Right lobe of liver (tissue), 6 donors: Measurements from ENCODE around the gene NACC1. TPM values are rescaled to one million over a fixed set of nuclear protein-coding genes. Genes with fewer than 3 reads are reported as not detected.

Experiments
- ATAC-seq, 4 donors: fragments of 200-7000 bp; cut with Tn5 transposase; one replicate each; pipeline ENCODE4 v1.9.1; 2020; ENCODE audit warnings: mild to moderate bottlenecking in 4 of 4, moderate library complexity in 4 of 4
- DNase-seq, 3 donors: peaks; one replicate each; pipeline ENCODE4 v3.0.0-alpha.2; 2020
- H3K27ac ChIP-seq, 3 donors: fragments of 200-600 bp; one replicate each; pipeline ENCODE4 v1.8.0; 2022
- H3K27me3 ChIP-seq, 2 donors: fragments of 200-600 bp; one replicate each; pipeline ENCODE4 v1.8.0; 2022
- H3K36me3 ChIP-seq, 4 donors: fragments of 200-600 bp; sonication (generic) in 1 of 4; one replicate each; pipeline versions ENCODE4 v1.5.1 to v1.8.0; 2017 to 2022; ENCODE audit warnings: control low read depth in 1 of 4
- H3K4me1 ChIP-seq, 4 donors: fragments of 200-600 bp; sonication (generic) in 1 of 4; one replicate each; pipeline versions ENCODE4 v1.5.1 to v1.8.0; 2017 to 2022; ENCODE audit warnings: control low read depth in 1 of 4
- H3K4me3 ChIP-seq, 3 donors: fragments of 200-600 bp; one replicate each; pipeline ENCODE4 v1.8.0; 2022
- H3K9me3 ChIP-seq, 4 donors: fragments of 200-600 bp; sonication (generic) in 1 of 4; one replicate each; pipeline versions ENCODE4 v1.5.1 to v1.8.0; 2017 to 2022; ENCODE audit warnings: control low read depth in 1 of 4
- POLR2A ChIP-seq: fragments of 450-650 bp; IDR thresholded peaks from one replicate; pipeline ENCODE4 v1.6.1; 2017; ENCODE audit warnings: antibody characterized with exemption, mild to moderate bottlenecking
- WGBS: methylation state at CpG from one replicate; pipeline ENCODE4 v1.1.6; 2018; ENCODE audit warnings: low coverage, low lambda C conversion rate; ENCODE audit not compliant: insufficient coverage; ENCODE audit errors: missing lambda C conversion rate; 5-methylcytosine and 5-hydroxymethylcytosine counted together
- intact Hi-C, 2 donors: fragments of 100-400 bp; cut with DNase I; formaldehyde crosslinking; loops; one replicate each; pipeline versions ENCODE4 v1.11.2 to v1.14.1; 2022
- total RNA-seq, 6 experiments: library from RNA; depleted of rRNA in 2 of 6; stranded (reverse); fragments of >200 nt in 2 of 6; fragmentation: NEBNext Ultra II Directional in 3 of 6; extraction: Animal tissue kit (Norgen Biotek cat#: 25700) in 3 of 6; gene quantifications; one replicate each; pipeline versions ENCODE4 v1.1.0 to v1.2.4, GENCODE V29; 2016 to 2023
- TF ChIP-seq, protein P1 (sequence below), 4 donors: fragments of 200-600 bp in 3 of 4; fragments of 450-650 bp in 1 of 4; IDR thresholded peaks; one replicate each; pipeline versions ENCODE4 v1.5.1 to v1.8.0; 2016 to 2022; ENCODE audit warnings: antibody characterized with exemption in 4 of 4, mild to moderate bottlenecking in 2 of 4
- donor health status: DM: no; HTN: yes; CAD: no.
- donor health status: DM: no; HTN: no; CAD: no.
- donor health status: DM: no; HTN: no; CAD: no.
- donor health status: DM: no; HTN: yes; CAD: no.
- donor health status: DM: no; HTN: yes; CAD: no.

NACC1 gene
- total RNA-seq, 6 experiments from 2014 or later = 19.2 to 30.3 (median 26.4) TPM

- WGBS = 64% methylated on average over 2 of the region's 5 CpGs
- DNase-seq = no peak
- H3K27me3 ChIP-seq = no peaks in the 10 kb centered on the region
- no peak overlapping the region for H3K4me3 ChIP-seq
- peak in 1 of 4 donors; percentile 3 for ATAC-seq
- TF ChIP-seq, protein P1, sequence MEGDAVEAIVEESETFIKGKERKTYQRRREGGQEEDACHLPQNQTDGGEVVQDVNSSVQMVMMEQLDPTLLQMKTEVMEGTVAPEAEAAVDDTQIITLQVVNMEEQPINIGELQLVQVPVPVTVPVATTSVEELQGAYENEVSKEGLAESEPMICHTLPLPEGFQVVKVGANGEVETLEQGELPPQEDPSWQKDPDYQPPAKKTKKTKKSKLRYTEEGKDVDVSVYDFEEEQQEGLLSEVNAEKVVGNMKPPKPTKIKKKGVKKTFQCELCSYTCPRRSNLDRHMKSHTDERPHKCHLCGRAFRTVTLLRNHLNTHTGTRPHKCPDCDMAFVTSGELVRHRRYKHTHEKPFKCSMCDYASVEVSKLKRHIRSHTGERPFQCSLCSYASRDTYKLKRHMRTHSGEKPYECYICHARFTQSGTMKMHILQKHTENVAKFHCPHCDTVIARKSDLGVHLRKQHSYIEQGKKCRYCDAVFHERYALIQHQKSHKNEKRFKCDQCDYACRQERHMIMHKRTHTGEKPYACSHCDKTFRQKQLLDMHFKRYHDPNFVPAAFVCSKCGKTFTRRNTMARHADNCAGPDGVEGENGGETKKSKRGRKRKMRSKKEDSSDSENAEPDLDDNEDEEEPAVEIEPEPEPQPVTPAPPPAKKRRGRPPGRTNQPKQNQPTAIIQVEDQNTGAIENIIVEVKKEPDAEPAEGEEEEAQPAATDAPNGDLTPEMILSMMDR (IDR thresholded peaks at IDR 0.05) = no peak
- TF ChIP-seq POLR2A = no peak
- H3K27ac ChIP-seq = no peak overlapping the region
- no peaks in the 10 kb centered on the region for H3K36me3 ChIP-seq
- H3K9me3 ChIP-seq = no peaks in the 10 kb centered on the region
- H3K4me1 ChIP-seq = peaks cover 0 to 17% (median 6%) of the 10 kb centered on the region in 4 donors
- intact Hi-C loops = no loop called here
Measured at GRCh38 chr19:13169769-13170168, 51.7 kb downstream of the NACC1 start.

DNA sequence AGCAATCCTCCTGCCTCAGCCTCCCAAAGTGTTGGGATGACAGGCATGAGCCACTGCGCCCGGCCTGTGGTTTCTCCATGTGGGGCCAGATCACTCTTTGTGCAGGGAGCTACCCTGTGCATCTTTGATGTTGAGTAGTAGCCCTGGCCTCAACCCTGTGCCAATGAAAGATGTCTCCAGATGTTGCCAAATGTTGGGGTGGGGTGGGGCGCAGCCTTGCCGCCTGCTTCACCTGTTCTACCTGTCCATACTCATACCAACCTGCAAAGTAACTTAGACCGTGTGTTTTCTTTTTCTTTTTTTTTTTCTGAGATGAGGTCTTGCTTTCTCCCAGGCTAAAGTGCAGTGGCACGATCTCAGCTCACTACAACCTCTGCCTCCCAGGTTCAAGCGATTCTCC is 53.1 kb downstream of the NACC1 start:
- Histone ChIP-seq H3K36me3 (no peaks in the 10 kb centered on the region), H3K9me3 (no peaks in the 10 kb centered on the region), H3K27me3 (no peaks in the 10 kb centered on the region), H3K4me3 (no peak overlapping the region), H3K4me1 (peaks cover 0 to 17% (median 6%) of the 10 kb centered on the region in 4 donors), H3K27ac (no peak overlapping the region)
- DNase-seq = no peak
- intact Hi-C loops = no loop called here
- ATAC-seq = no peak
- TF ChIP-seq, protein P1 (IDR thresholded peaks at IDR 0.05) = no peak
- no peak for TF ChIP-seq POLR2A
- 98% methylated on average over 5 of the region's 7 CpGs for WGBS

DNA sequence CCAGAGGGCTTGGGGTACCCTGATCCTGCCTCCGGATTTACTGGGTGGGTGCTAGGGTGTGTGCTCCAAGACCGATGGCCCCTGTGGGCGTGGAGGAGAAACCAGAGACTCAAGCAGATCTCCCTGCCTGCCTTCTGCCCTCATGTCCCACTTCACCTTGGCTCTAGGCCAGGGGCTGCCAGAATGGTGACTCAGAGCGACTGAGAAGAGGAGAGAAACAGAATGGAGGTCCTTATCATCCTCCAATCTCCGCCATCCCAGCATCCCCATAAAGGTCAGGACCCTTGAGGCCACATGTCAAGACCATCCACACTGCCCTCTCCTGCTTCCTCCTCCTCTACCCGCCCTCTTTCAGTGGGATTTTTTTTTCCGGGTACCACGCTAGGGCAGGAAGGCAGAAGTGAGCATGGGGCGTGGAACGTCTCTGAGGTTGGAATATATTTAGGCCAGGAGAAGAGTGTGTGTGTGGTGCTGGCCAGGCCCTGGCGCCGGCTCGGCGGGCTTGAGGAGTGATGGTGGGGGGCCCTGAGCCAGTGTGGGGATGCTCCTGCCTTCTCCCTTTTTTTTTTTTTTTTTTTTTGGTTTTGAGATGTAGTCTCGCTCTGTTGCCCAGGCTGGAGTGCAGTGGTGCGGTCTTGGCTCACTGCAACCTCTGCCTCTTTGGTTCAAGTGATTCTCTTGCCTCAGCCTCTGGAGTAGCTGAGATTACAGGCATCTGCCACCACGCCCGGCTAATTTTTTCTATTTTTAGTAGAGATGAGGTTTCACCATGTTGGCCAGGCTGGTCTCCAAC is 54.5 kb downstream of the NACC1 start:
- WGBS = 60% methylated on average over 7 of the region's 18 CpGs
- DNase-seq = peak; percentile 68 to 86 (median 70)
- H3K27ac ChIP-seq = peak overlapping the region in 1 of 3 donors; percentile 48
- TF ChIP-seq, protein P1 (IDR thresholded peaks at IDR 0.05) = no peak
- no peak for TF ChIP-seq POLR2A
- intact Hi-C loops = no loop called here
- H3K4me1 ChIP-seq = peaks cover 0 to 6% (median 2%) of the 10 kb centered on the region in 4 donors
- no peaks in the 10 kb centered on the region for H3K36me3 ChIP-seq
- H3K27me3 ChIP-seq = no peaks in the 10 kb centered on the region
- ATAC-seq = peak in 2 of 4 donors; percentile 29 to 39
- H3K9me3 ChIP-seq = no peaks in the 10 kb centered on the region
- no peak overlapping the region for H3K4me3 ChIP-seq

DNA sequence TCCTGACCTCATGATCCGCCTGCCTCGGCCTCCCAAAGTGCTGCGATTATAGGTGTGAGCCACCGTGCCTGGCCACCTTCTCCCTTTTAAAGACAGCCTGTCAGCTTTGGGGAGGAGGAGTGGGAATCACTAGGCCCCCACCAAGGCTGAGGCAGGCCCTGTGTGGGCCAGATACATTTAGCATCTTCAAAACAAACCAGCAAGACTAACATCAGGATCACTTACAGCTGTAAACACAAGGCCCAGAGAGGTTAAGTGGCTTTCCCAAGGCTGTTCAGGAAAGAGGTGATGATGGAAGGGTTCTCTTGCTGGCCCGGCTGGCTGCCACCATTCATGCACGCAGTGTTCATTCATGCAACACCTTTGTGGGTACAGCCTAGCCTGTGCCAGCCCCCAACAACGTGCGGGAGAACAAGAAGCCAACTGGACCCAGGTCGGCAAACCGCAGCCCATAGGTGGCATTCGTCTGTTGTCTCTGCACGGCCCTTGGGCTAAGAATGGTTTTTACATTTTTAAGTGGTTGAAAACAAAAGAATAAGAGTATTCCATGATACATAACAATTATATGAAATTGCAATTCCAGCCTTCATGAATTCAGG is 55.2 kb downstream of the NACC1 start:
- H3K27me3 ChIP-seq = no peaks in the 10 kb centered on the region
- no peak overlapping the region for H3K4me3 ChIP-seq
- H3K27ac ChIP-seq = no peak overlapping the region
- H3K9me3 ChIP-seq = no peaks in the 10 kb centered on the region
- 90% methylated on average over 4 of the region's 12 CpGs for WGBS
- H3K36me3 ChIP-seq = no peaks in the 10 kb centered on the region
- no peak for DNase-seq
- intact Hi-C loops = no loop called here
- TF ChIP-seq POLR2A = no peak
- TF ChIP-seq, protein P1 (IDR thresholded peaks at IDR 0.05) = no peak
- H3K4me1 ChIP-seq = peaks cover 0 to 6% (median under 1%) of the 10 kb centered on the region in 4 donors
- ATAC-seq = no peak
